ENCODE data around the gene AGAP1.

AGAP1 gene

DNA sequence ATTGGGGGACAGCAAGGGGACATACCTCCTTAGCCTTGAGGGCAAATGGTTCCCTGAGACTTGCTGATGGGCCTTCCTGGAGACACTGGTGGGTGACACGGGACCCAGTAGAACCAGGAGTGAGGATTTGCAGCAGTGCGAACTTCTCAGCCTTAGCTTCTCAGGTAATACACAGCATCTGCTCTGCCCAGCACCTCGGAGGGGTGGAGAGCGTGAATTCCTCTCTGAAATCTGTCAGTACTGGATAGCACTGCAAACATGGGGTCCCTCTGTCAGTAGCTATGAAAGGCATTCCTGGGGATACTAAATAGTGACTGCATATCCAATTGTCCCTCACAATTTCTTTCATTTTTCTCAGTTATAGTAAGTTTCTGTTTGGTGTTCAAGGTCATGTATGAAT, 522.7 kb downstream of the AGAP1 start:
- no peak for DNase-seq

DNA sequence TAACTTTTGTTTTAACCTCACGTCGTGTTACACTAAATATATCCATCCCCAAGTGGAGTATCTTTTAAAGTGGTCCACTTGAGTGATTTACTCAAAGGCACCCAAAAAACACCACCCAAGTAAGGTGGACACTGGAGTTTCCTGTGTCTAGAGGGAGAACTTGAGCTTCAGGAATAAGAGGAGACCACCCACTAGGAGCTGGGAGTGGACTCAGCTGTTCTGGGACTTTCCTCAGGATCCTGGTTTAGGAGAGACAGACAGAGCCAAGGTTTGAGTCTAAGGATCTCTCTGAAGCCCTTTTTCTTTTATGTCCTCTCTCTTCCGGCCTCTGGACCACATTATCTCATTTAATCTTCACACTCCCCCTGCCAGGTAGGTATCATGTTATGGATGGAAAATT, 523.6 kb downstream of the AGAP1 start:
- DNase-seq = no peak

DNA sequence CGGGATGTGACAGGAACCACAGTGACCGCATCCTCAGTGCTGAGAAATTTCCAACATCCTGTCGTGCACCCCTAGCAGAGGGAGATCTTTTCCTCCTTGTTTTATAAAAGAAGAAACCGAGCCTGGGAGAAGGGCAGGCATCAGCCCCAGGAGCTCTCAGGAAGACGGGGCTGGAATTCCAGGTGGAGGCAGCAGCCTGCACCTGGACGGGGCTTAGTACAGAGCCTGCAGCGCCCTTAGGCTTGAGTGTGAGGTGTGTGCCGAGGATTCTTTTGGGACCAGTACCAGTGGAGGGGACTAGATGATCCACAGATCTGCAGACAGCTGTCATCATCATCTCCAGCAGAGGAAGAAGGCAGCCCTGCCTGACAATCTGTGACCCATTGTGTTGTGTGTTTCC, 525.6 kb downstream of the AGAP1 start:
- no peak for DNase-seq

DNA sequence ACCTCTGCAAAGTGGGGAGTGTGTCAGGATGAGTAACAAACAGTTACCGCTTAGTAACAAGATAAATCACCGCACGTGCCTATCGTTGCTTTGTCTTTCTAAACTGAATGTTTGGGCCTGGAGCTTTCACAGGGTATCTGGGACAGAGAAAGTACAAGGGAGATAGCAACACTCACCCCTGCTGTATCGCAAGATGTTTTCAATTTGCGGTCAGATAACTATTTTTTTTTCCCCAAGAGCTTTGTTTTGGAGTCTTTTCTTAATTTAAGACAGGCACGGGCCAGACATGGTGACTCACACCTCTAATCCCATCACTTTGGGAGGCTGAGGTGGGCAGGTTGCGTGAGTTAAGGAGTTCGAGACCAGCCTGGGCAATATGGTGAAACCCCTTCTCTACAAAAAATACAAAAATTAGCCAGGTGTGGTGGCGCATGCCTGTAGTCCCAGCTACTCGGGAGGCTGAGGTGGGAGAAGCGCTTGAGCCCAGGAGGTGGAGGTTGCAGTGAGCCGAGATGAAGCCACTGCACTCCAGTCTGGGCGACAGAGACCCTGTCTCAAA, 527.7 kb downstream of the AGAP1 start:
- no peak for DNase-seq

- DNase-seq = no peak
Measured at GRCh38 chr2:236022128-236022527, 528.3 kb downstream of the AGAP1 start.

- DNase-seq = no peak
Measured at GRCh38 chr2:236025892-236026291, 532.0 kb downstream of the AGAP1 start.

GRCh38 chr2:236026841-236027240, 533.0 kb downstream of the AGAP1 start:
- no peak for DNase-seq

- DNase-seq = no peak
Measured at GRCh38 chr2:236028066-236028465, 534.2 kb downstream of the AGAP1 start.

GRCh38 chr2:236033462-236033861, 539.6 kb downstream of the AGAP1 start:
- no peak for DNase-seq

- no peak for DNase-seq
Measured at GRCh38 chr2:236034974-236035373, 541.1 kb downstream of the AGAP1 start.

DNA sequence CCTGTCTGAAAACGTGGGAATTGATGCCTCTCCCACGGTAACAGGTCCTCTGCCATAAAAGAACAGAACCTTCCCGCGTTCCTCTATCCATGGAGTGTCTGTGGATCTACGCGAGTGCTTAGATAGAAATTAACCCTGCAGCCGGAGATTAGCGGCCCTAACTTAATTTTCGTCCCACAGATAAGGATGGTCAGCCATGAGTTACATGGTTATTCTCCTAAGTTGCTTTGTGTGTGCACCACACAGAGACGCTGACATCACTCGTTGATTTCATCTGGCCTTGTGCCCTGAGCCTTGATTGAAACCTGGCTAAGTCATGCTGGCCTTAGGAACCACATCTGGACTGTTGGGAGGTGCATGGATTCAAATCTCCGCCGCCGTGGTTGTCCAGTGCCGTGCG, 542.2 kb downstream of the AGAP1 start:
- DNase-seq = no peak

DNA sequence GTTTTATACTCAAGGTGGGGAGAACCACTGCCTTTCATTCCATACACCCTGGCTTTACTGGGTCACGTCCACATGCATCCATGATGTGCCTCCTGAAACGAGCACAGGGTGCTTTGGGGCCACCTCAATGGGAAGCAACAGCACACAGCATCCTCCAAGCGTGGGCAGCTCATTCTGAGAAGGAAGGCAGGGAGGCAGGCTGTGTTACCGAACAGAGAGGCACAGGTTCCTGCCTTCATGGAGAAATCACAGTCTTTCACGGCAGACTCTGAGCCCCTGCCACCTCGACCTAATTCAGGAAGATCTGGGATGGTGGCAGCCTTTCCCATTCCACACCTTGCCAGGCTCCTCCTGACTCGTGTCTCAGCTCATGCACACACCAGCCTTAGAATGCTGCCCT, 544.3 kb downstream of the AGAP1 start:
- DNase-seq = no peak

DNA sequence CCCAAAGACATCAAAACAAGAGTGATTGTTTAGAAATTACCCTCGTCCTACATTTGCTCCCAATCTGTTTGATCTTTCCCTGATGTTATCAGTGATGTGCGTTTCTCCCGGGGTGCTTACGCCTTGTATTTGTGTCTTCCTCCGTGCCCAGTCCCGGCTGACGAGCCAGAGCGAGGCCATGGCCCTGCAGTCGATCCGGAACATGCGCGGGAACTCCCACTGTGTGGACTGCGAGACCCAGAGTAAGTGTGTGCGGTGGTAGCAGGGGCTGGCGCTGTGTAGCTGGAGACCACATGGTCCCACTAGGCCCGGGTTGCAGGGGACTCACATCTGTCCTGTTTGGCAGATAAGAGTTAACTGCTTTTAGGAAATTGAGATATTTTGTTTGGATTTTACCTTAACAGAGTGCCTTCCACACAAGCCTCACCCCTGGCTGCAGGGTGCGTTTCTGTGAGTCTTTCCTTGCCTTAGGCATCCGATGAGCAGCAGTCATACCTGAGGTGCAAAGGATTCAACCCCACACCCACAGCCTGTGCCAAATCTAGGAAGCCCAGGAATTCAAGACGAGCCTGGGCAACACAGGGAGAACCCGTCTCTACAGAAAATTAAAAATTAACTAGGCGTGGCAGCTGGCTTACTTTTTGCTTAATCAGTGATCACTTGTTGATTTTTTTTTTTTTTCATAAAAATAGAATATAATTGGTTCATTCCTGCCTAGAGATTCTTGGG, 546.9 kb downstream of the AGAP1 start:
- DNase-seq = no peak

- DNase-seq = no peak
Measured at GRCh38 chr2:236041616-236042015, 547.8 kb downstream of the AGAP1 start.

DNA sequence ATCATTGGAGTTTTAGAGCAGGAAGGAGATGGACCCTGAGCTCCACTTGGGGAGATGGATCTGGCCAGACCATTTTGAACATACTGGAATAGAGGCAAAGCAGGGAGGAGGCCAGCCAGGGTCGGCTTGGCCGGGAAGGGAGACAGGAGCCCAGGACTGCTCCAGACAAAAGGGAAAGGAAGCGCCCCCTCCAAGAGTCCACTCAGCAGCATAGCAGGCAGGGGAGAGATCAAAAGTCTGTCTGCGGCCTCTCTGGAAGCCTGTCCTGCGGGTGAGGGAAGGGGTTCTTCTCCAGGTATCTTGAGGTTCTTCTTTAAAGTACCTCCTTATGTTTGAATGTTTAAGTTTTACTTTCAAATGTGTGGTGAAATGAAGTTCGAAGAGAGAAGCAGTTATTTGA, 548.2 kb downstream of the AGAP1 start:
- DNase-seq = no peak

DNA sequence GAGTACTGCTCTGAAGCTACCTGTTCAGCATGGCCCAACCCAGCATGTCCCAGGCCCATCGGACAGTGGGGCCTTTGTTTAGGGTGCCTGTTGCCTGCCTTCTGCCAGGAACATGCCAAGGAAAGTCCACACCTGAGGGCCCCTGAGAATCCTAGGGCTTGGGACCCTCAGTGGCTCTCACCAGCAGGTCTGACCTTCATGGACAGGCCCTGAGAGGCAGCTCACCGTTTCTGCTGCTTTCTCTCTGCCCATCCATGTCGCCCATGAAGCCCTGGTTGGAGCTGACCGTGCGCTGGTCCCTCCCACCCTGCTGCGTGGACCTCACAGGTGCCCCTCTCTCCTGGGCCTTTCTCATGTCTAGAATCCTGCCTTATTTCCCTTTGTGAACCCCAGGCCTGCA, 550.3 kb downstream of the AGAP1 start:
- no peak for DNase-seq

DNA sequence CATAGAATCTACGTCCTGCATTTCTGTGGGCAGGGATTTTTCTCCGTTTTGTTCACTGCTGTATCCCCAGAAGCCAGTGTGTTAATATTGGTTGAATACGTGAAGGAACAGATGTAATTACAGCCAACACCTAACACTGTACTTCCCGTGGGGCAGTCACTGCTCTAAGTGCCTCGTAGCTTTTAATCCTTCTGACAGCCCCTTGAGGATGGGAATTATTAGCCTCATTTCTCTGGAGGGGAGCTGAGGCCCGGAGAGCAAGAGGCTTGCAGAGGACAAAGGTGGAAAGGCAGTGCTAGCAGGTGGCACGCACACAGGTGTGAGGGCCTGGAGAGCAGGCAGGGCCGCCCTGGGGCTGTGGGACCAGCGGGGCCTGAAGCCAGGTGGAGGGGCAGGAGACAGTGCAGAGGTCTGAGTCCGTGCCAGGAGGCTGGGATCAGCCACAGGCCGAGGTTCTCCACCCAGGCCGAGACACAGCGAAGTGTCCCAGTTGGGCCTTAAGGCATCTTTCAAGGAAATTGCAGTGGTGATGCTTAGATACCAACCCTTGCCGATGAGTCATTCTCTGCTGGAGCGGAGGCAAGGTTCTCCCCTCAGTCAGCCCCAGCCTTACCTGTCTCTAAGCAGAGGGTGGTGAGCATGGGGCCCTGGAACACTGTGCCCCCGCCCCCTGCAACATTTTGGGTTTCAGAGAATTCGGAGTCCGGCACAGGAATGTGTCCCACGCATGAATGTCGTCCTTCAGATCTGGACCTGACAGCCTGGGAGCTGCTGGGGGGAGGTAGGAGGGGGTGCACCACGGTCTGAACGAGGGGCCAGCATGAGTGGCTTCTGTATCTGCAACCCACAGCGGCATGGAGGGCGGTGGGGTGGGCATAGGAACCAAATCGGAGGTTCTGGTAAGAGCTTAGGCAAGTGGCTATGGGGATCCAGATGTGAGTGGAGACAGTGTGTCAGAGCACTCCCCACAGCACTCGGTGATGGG, 551.7 kb downstream of the AGAP1 start:
- DNase-seq = no peak

- no peak for DNase-seq
Measured at GRCh38 chr2:236046715-236047114, 552.9 kb downstream of the AGAP1 start.

GRCh38 chr2:236047176-236047575, 553.3 kb downstream of the AGAP1 start:
- no peak for DNase-seq

DNA sequence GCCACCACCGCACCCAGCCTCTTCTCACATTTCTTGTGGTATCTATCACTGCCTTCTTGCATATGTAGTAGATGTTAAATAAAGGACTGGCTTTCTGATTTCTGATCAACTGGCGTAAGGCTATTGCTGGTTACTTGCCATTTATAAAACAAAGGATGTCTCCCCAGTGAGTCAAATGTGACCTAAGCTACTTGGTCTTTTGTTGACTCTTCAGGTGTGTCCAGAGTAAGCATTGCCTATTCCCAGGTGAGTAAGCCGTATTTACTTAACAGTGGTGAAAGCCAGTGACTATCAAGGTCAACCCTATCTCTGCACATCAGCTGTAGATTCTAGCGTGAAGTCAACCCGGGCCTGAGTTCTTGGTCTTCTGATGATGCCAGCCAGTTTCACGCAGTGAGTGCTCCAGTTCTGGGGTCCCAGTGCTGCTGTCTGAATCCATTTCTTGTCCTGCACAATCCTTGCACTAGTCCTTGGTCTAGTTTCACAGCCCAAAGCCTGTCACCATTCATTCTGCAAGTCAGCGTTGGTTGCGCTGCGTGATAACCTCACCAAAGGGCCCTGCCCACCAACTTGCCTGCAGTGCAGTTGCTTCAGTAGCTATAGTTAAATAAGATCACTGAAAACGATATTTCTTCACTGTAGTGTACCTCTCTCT, 554.2 kb downstream of the AGAP1 start:
- no peak for DNase-seq

- DNase-seq = no peak
Measured at GRCh38 chr2:236049981-236050380, 556.1 kb downstream of the AGAP1 start.

- DNase-seq = no peak
Measured at GRCh38 chr2:236051351-236051750, 557.5 kb downstream of the AGAP1 start.

Measured in hypothalamus (tissue), 51 donors.